ENCODE data around the gene ZBTB22. TPM values are rescaled to one million over a fixed set of nuclear protein-coding genes. Genes with fewer than 3 reads are reported as not detected.
"Not testable (repeated sequence)": the region's sequence is repeated elsewhere in the genome, so short reads cannot be mapped to it uniquely, and the experiment has no call there.

The ZBTB22 gene
- total and polyA plus RNA-seq, 4 donors: 1.6 to 7.8 (median 4.7) TPM

DNA sequence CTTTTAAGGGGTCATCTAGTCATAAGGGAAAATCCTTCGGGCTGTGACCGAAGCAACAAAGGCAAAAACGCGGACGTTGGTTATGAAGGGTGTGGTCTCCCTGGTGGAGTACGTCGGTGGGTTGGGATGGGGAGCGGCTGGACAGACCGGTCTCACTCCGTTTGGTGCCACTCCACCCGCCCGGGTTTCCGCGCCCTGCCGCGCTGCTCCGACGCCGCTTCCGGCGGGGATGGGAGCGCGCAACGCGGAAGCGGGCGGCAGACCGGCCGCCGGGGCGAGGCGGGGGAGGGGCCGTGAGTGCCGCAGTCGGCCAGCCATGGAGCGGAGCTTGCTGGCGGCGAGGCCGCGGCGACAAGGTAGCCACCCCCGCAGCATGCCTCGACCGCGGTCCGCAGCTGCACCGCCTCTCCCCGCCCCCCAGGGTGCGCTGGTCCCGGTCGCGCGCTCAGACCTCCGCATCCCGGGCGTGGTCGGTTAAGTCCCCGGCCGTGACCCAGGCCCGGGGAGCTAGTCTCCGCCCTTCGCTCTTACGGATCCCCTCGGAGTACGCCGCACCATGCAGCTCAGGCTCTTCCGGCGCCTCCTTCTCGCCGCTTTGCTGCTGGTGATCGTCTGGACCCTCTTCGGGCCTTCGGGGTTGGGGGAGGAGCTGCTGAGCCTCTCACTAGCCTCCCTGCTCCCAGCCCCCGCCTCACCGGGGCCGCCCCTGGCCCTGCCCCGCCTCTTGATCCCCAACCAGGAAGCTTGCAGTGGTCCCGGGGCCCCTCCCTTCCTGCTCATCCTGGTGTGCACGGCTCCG, 40.5 kb downstream of the ZBTB22 start, which contains the start of gene B3GALT4 (continued):
- TF ChIP-seq RXRA (IDR thresholded peaks at IDR 0.05) (no peak), ATF3 (IDR thresholded peaks at IDR 0.05) (no peak), TAF1 (conservative IDR thresholded peaks at IDR 0.05) (no peak), GABPA (IDR thresholded peaks at IDR 0.05 in 1 of 2, conservative IDR thresholded peaks at IDR 0.05 in 1 of 2) (peak in 1 of 2 donors; percentile 68)

DNA sequence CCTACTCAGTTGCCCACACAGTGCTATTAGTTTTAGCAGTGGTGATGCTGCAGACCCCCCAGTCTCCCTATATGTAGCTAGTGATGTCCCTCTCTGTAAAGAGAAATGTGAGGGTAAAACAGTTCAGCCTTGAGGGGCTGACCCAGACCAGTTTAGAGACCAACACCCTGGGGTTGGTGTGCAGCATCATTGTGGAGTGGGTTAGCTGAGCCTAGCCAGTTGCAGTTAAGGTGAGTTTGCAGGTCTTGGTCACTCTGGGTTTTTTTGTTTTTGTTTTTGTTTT, 41.0 kb downstream of the ZBTB22 start:
- peak overlapping the region; percentile 8 to 59 (median 30) for H3K4me3 ChIP-seq (ENCODE audit: low read depth in 1 of 3, low read length in 3 of 3)
- no peak for DNase-seq (ENCODE audit: low spot score)
- no peaks in the 10 kb centered on the region for H3K9me3 ChIP-seq (ENCODE audit: control insufficient read depth in 4 of 4, low read length in 3 of 4)
- TF ChIP-seq YY1 (IDR thresholded peaks at IDR 0.05): no peak
- TF ChIP-seq FOXA2 (IDR thresholded peaks at IDR 0.05): no peak
- TF ChIP-seq MAX (IDR thresholded peaks at IDR 0.05): no peak
- TF ChIP-seq NR2F2 (IDR thresholded peaks at IDR 0.05): no peak
- TF ChIP-seq GABPA (IDR thresholded peaks at IDR 0.05 in 1 of 2, conservative IDR thresholded peaks at IDR 0.05 in 1 of 2): no peak
- TF ChIP-seq RXRA (IDR thresholded peaks at IDR 0.05): no peak
- no peak for TF ChIP-seq HNF4G (IDR thresholded peaks at IDR 0.05)
- no peak for TF ChIP-seq JUND (IDR thresholded peaks at IDR 0.05)
- TF ChIP-seq HNF4A (conservative IDR thresholded peaks at IDR 0.05): no peak
- no peak for TF ChIP-seq SP1 (IDR thresholded peaks at IDR 0.05)
- TF ChIP-seq, protein P1, sequence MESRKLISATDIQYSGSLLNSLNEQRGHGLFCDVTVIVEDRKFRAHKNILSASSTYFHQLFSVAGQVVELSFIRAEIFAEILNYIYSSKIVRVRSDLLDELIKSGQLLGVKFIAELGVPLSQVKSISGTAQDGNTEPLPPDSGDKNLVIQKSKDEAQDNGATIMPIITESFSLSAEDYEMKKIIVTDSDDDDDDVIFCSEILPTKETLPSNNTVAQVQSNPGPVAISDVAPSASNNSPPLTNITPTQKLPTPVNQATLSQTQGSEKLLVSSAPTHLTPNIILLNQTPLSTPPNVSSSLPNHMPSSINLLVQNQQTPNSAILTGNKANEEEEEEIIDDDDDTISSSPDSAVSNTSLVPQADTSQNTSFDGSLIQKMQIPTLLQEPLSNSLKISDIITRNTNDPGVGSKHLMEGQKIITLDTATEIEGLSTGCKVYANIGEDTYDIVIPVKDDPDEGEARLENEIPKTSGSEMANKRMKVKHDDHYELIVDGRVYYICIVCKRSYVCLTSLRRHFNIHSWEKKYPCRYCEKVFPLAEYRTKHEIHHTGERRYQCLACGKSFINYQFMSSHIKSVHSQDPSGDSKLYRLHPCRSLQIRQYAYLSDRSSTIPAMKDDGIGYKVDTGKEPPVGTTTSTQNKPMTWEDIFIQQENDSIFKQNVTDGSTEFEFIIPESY (IDR thresholded peaks at IDR 0.05): no peak
- TF ChIP-seq EGR1 (IDR thresholded peaks at IDR 0.05; ENCODE audit: low read depth in 2 of 2): no peak
- no peak for TF ChIP-seq RAD21 (IDR thresholded peaks at IDR 0.05)
- TF ChIP-seq TAF1 (conservative IDR thresholded peaks at IDR 0.05): no peak
- TF ChIP-seq, protein P2, sequence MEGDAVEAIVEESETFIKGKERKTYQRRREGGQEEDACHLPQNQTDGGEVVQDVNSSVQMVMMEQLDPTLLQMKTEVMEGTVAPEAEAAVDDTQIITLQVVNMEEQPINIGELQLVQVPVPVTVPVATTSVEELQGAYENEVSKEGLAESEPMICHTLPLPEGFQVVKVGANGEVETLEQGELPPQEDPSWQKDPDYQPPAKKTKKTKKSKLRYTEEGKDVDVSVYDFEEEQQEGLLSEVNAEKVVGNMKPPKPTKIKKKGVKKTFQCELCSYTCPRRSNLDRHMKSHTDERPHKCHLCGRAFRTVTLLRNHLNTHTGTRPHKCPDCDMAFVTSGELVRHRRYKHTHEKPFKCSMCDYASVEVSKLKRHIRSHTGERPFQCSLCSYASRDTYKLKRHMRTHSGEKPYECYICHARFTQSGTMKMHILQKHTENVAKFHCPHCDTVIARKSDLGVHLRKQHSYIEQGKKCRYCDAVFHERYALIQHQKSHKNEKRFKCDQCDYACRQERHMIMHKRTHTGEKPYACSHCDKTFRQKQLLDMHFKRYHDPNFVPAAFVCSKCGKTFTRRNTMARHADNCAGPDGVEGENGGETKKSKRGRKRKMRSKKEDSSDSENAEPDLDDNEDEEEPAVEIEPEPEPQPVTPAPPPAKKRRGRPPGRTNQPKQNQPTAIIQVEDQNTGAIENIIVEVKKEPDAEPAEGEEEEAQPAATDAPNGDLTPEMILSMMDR (IDR thresholded peaks at IDR 0.05; ENCODE audit: low read depth, low read length, missing input control): no peak
- TF ChIP-seq, protein P3, sequence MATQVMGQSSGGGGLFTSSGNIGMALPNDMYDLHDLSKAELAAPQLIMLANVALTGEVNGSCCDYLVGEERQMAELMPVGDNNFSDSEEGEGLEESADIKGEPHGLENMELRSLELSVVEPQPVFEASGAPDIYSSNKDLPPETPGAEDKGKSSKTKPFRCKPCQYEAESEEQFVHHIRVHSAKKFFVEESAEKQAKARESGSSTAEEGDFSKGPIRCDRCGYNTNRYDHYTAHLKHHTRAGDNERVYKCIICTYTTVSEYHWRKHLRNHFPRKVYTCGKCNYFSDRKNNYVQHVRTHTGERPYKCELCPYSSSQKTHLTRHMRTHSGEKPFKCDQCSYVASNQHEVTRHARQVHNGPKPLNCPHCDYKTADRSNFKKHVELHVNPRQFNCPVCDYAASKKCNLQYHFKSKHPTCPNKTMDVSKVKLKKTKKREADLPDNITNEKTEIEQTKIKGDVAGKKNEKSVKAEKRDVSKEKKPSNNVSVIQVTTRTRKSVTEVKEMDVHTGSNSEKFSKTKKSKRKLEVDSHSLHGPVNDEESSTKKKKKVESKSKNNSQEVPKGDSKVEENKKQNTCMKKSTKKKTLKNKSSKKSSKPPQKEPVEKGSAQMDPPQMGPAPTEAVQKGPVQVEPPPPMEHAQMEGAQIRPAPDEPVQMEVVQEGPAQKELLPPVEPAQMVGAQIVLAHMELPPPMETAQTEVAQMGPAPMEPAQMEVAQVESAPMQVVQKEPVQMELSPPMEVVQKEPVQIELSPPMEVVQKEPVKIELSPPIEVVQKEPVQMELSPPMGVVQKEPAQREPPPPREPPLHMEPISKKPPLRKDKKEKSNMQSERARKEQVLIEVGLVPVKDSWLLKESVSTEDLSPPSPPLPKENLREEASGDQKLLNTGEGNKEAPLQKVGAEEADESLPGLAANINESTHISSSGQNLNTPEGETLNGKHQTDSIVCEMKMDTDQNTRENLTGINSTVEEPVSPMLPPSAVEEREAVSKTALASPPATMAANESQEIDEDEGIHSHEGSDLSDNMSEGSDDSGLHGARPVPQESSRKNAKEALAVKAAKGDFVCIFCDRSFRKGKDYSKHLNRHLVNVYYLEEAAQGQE (IDR thresholded peaks at IDR 0.05): no peak
- TF ChIP-seq FOXA1 (IDR thresholded peaks at IDR 0.05): no peak
- no peak for TF ChIP-seq ATF3 (IDR thresholded peaks at IDR 0.05)
- peaks cover 0 to 42% (median 15%) of the 10 kb centered on the region in 4 donors for H3K36me3 ChIP-seq (ENCODE audit: control insufficient read depth in 4 of 4, insufficient read depth in 3 of 4, low read depth in 1 of 4, low read length in 3 of 4)
- H3K27me3 ChIP-seq (ENCODE audit: control insufficient read depth in 4 of 4, insufficient read depth in 4 of 4, low read length in 3 of 4): no peaks in the 10 kb centered on the region
- peaks cover 9 to 48% (median 36%) of the 10 kb centered on the region in 4 donors for H3K4me1 ChIP-seq (ENCODE audit: control insufficient read depth in 4 of 4, insufficient read depth in 4 of 4, low read length in 3 of 4)
- peak overlapping the region; percentile 39 to 41 for H3K9ac ChIP-seq (ENCODE audit: low read depth in 1 of 2, low read length in 2 of 2)
- H3K27ac ChIP-seq (ENCODE audit: low read depth in 1 of 2, low read length in 2 of 2): peak overlapping the region; percentile 63 to 64

DNA sequence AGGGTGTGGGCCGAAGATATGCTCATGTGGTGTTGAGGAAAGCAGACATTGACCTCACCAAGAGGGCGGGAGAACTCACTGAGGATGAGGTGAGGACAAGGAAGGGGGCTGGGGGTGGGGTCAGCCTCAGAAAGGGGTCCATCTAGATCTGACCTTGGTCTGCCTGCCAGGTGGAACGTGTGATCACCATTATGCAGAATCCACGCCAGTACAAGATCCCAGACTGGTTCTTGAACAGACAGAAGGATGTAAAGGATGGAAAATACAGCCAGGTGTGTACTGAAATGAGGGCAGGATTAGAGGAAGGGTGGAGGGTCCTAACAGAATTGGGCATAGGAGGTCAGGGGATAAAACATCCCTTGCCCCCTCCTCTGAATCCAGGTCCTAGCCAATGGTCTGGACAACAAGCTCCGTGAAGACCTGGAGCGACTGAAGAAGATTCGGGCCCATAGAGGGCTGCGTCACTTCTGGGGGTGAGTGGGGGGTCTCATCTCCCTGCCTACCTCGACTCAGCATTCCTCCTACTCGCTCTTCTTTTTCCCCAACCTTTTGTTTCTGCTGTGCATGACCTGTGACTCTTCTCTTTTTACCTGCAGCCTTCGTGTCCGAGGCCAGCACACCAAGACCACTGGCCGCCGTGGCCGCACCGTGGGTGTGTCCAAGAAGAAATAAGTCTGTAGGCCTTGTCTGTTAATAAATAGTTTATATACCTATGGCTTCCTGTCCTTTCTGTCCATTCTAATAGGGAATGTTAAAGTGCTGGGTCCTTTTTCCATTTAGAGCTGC, 41.6 kb downstream of the ZBTB22 start:
- not testable (repeated sequence) for H3K27ac ChIP-seq (ENCODE audit: low read depth in 1 of 2, low read length in 2 of 2); DNase-seq (ENCODE audit: low spot score); H3K4me3 ChIP-seq (ENCODE audit: low read depth in 1 of 3, low read length in 3 of 3); H3K27me3 ChIP-seq (ENCODE audit: control insufficient read depth in 4 of 4, insufficient read depth in 4 of 4, low read length in 3 of 4); H3K9me3 ChIP-seq (ENCODE audit: control insufficient read depth in 4 of 4, low read length in 3 of 4)
- Histone ChIP-seq H3K4me1 (ENCODE audit: control insufficient read depth in 4 of 4, insufficient read depth in 4 of 4, low read length in 3 of 4) (peaks cover 9 to 49% (median 38%) of the 10 kb centered on the region in 4 donors), H3K9ac (ENCODE audit: low read depth in 1 of 2, low read length in 2 of 2) (peak overlapping the region in 1 of 2 donors; percentile 41), H3K36me3 (ENCODE audit: control insufficient read depth in 4 of 4, insufficient read depth in 3 of 4, low read depth in 1 of 4, low read length in 3 of 4) (peaks cover 0 to 37% (median 15%) of the 10 kb centered on the region in 4 donors)
- 81% methylated on average over 16 of the region's 16 CpGs for WGBS

Data from liver (tissue), 9 donors.